Endothelial cell (in vitro differentiated cells): Measurements from ENCODE around the gene SHBG. TPM values are rescaled to one million over a fixed set of nuclear protein-coding genes. Genes with fewer than 3 reads are reported as not detected.
"Not testable (repeated sequence)": the region's sequence is repeated elsewhere in the genome, so short reads cannot be mapped to it uniquely, and the experiment has no call there.

Experiments used
- DNase-seq: peaks from one replicate; pipeline ENCODE4 v3.0.0; 2021; ENCODE audit warnings: low spot score
- H3K27ac Mint-ChIP-seq: one replicate; pipeline ENCODE4 v1.8.0; 2021; ENCODE audit warnings: mixed read lengths, inconsistent platforms; ENCODE audit not compliant: unreplicated experiment
- H3K27me3 Mint-ChIP-seq: one replicate; pipeline ENCODE4 v1.8.0; 2021; ENCODE audit warnings: mild to moderate bottlenecking, moderate library complexity, mixed read lengths, inconsistent platforms; ENCODE audit not compliant: unreplicated experiment
- H3K36me3 Mint-ChIP-seq: one replicate; pipeline ENCODE4 v1.8.0; 2021; ENCODE audit warnings: mild to moderate bottlenecking, low read depth, mixed read lengths, inconsistent platforms; ENCODE audit not compliant: unreplicated experiment
- H3K4me1 Mint-ChIP-seq: one replicate; pipeline ENCODE4 v1.8.0; 2021; ENCODE audit warnings: mild to moderate bottlenecking, mixed read lengths, inconsistent platforms; ENCODE audit not compliant: unreplicated experiment
- H3K4me3 Mint-ChIP-seq: one replicate; pipeline ENCODE4 v1.8.0; 2021; ENCODE audit warnings: mild to moderate bottlenecking, mixed read lengths, inconsistent platforms; ENCODE audit not compliant: unreplicated experiment
- H3K9me3 Mint-ChIP-seq: one replicate; pipeline ENCODE4 v1.8.0; 2021; ENCODE audit warnings: mixed read lengths, inconsistent platforms; ENCODE audit not compliant: unreplicated experiment
- CTCF ChIP-seq: fragments of 200-600 bp; sonication (generic); IDR thresholded peaks from one replicate; pipeline ENCODE4 v1.5.0; 2021; ENCODE audit warnings: antibody characterized with exemption; ENCODE audit not compliant: unreplicated experiment
- total RNA-seq: library from RNA; stranded (reverse); fragmentation: NEBNext Ultra II Directional; extraction: Animal tissue kit (Norgen Biotek cat#: 25700); gene quantifications from one replicate; pipeline ENCODE4 v1.2.1, GENCODE V29; 2021; ENCODE audit not compliant: unreplicated experiment

Gene SHBG
- total RNA-seq, 1 donor from 2014 or later: 0.95 TPM

GRCh38 chr17:7592422-7593021 lies 37.4 kb upstream of the SHBG start:
- Mint-ChIP-seq H3K36me3 (peaks cover 44% of the 10 kb centered on the region), H3K27me3 (peaks cover 6% of the 10 kb centered on the region), H3K4me3 (no peak overlapping the region), H3K4me1 (no peaks in the 10 kb centered on the region), H3K27ac (no peak overlapping the region), H3K9me3 (no peaks in the 10 kb centered on the region)
- no peak for TF ChIP-seq CTCF
- DNase-seq: no peak

GRCh38 chr17:7593296-7593695 lies 36.6 kb upstream of the SHBG start:
- H3K36me3 Mint-ChIP-seq: peaks cover 44% of the 10 kb centered on the region
- peak overlapping the region; percentile 59 for H3K4me3 Mint-ChIP-seq
- H3K27ac Mint-ChIP-seq: peak overlapping the region; percentile 44
- H3K27me3 Mint-ChIP-seq: peaks cover 4% of the 10 kb centered on the region
- no peaks in the 10 kb centered on the region for H3K4me1 Mint-ChIP-seq
- no peak for TF ChIP-seq CTCF
- no peak for DNase-seq
- no peaks in the 10 kb centered on the region for H3K9me3 Mint-ChIP-seq

- H3K9me3 Mint-ChIP-seq, H3K4me1 Mint-ChIP-seq, DNase-seq, H3K27me3 Mint-ChIP-seq, H3K27ac Mint-ChIP-seq, H3K4me3 Mint-ChIP-seq: not testable (repeated sequence)
- H3K36me3 Mint-ChIP-seq: peaks cover 45% of the 10 kb centered on the region
These were observed 32.4 kb upstream of the SHBG start for GRCh38 chr17:7597561-7597960.

GRCh38 chr17:7606280-7606679 lies 23.7 kb upstream of the SHBG start:
- no peak overlapping the region for H3K27ac Mint-ChIP-seq
- no peaks in the 10 kb centered on the region for H3K9me3 Mint-ChIP-seq
- TF ChIP-seq CTCF: no peak
- H3K4me3 Mint-ChIP-seq: no peak overlapping the region
- H3K4me1 Mint-ChIP-seq: peaks cover 3% of the 10 kb centered on the region
- peaks cover 29% of the 10 kb centered on the region for H3K36me3 Mint-ChIP-seq
- no peaks in the 10 kb centered on the region for H3K27me3 Mint-ChIP-seq
- no peak for DNase-seq

- DNase-seq: no peak
- Mint-ChIP-seq H3K4me1 (peaks cover 24% of the 10 kb centered on the region), H3K27ac (no peak overlapping the region), H3K4me3 (no peak overlapping the region), H3K36me3 (peaks cover 8% of the 10 kb centered on the region), H3K27me3 (no peaks in the 10 kb centered on the region), H3K9me3 (no peaks in the 10 kb centered on the region)
- no peak for TF ChIP-seq CTCF
These were observed 19.3 kb upstream of the SHBG start for GRCh38 chr17:7610641-7611040.
